HepG2 (cell line): ENCODE measurements around the gene DDX46. TPM values are rescaled to one million over a fixed set of nuclear protein-coding genes. Genes with fewer than 3 reads are reported as not detected.

ENCODE experiments used
- BORCS8-MEF2B ChIP-seq: sonication (generic); formaldehyde crosslinking; IDR thresholded peaks from 2 replicates; pipeline ENCODE4 v1.8.0; 2022; ENCODE audit warnings: mild to moderate bottlenecking, missing genetic modification reagents
- CEBPB ChIP-seq: IDR thresholded peaks from 2 replicates; pipeline ENCODE4 v1.6.1; 2011; ENCODE audit warnings: low read depth, low read length, improper control_type of control experiment, borderline replicate concordance
- CREB1 ChIP-seq, 2 experiments: fragments of 450-650 bp in 1 of 2; IDR thresholded peaks; 2 replicates each; pipeline ENCODE4 v1.6.1; 2016 to 2017; ENCODE audit warnings: control low read depth in 1 of 2, mild to moderate bottlenecking in 1 of 2, missing compliant biosample characterization in 1 of 2, missing genetic modification characterization in 1 of 2
- KDM1A ChIP-seq: IDR thresholded peaks from 2 replicates; pipeline ENCODE4 v1.6.1; 2016; ENCODE audit warnings: missing compliant biosample characterization
- NFYB ChIP-seq: sonication (generic); formaldehyde crosslinking; IDR thresholded peaks from 2 replicates; pipeline ENCODE4 v1.4.0; 2020; ENCODE audit warnings: missing genetic modification reagents
- NR2F1 ChIP-seq, 2 experiments: fragments of 450-650 bp in 1 of 2; formaldehyde crosslinking in 1 of 2; IDR thresholded peaks; 2 replicates each; pipeline versions ENCODE4 v1.5.0 to v1.6.1; 2016 to 2020; ENCODE audit warnings: mild to moderate bottlenecking in 1 of 2, missing compliant biosample characterization in 1 of 2, missing genetic modification reagents in 1 of 2, moderate library complexity in 1 of 2
- PHF8 ChIP-seq: sonication (generic); formaldehyde crosslinking; IDR thresholded peaks from 2 replicates; pipeline ENCODE4 v1.5.0; 2020; ENCODE audit warnings: missing genetic modification reagents
- SP2 ChIP-seq: sonication (generic); formaldehyde crosslinking; IDR thresholded peaks from 2 replicates; pipeline ENCODE4 v1.5.1; 2020; ENCODE audit warnings: mild to moderate bottlenecking, missing genetic modification reagents
- ZBTB7A ChIP-seq: sonication (generic); formaldehyde crosslinking; IDR thresholded peaks from 2 replicates; pipeline ENCODE4 v1.8.0; 2022; ENCODE audit warnings: mild to moderate bottlenecking, missing genetic modification reagents
- ZBTB8A ChIP-seq: sonication (generic); formaldehyde crosslinking; IDR thresholded peaks from 2 replicates; pipeline ENCODE4 v1.4.0; 2020; ENCODE audit warnings: mild to moderate bottlenecking, low read depth, missing genetic modification reagents, borderline replicate concordance
- ZNF205 ChIP-seq: IDR thresholded peaks from 2 replicates; pipeline ENCODE4 v1.6.1; 2018; ENCODE audit warnings: missing biosample characterization, missing genetic modification reagents
- ZNF709 ChIP-seq: sonication (generic); formaldehyde crosslinking; IDR thresholded peaks from 2 replicates; pipeline ENCODE4 v1.5.0; 2020; ENCODE audit warnings: mild to moderate bottlenecking, missing genetic modification reagents
- ZSCAN22 ChIP-seq: sonication (generic); formaldehyde crosslinking; IDR thresholded peaks from 2 replicates; pipeline ENCODE4 v1.4.0; 2020; ENCODE audit warnings: mild to moderate bottlenecking, missing genetic modification reagents
- polyA plus RNA-seq, 8 experiments: library from polyadenylated mRNA; depleted of rRNA in 3 of 8; stranded (reverse) in 7 of 8; unstranded in 1 of 8; fragments of >200 nt; fragmentation: Illumina TruSeq in 4 of 8; extraction: Trizol in 4 of 8; gene quantifications; 2 replicates each; pipeline versions ENCODE4 v1.2.1 to v1.2.3, GENCODE V29; 2011 to 2016; ENCODE audit warnings: low read depth in 4 of 8, missing spikeins in 1 of 8, mixed read lengths in 1 of 8; ENCODE audit not compliant: insufficient read depth in 1 of 8
- total RNA-seq, 5 experiments: library from RNA; depleted of rRNA; stranded (reverse); fragments of >200 nt; fragmentation: Illumina TruSeq; extraction: Trizol; gene quantifications; 2 replicates each; pipeline ENCODE4 v1.2.3, GENCODE V29; 2016; ENCODE audit warnings: low read depth in 1 of 5
- TF ChIP-seq, protein P1 (sequence below), 2 experiments: fragments of 450-650 bp in 1 of 2; sonication (generic) in 1 of 2; formaldehyde crosslinking in 1 of 2; IDR thresholded peaks; 2 replicates each; pipeline versions ENCODE4 v1.6.1 to v1.8.0; 2016 to 2022; ENCODE audit warnings: antibody characterized with exemption in 1 of 2, mild to moderate bottlenecking in 1 of 2, missing genetic modification reagents in 1 of 2
- TF ChIP-seq, protein P2 (sequence below): sonication (generic); formaldehyde crosslinking; IDR thresholded peaks from 2 replicates; pipeline ENCODE4 v1.4.0; 2020; ENCODE audit warnings: missing genetic modification reagents, borderline replicate concordance

The DDX46 gene
- total and polyA plus RNA-seq, 2 of the 13 experiments (the other 11 are each of a cell fraction or from before 2014, with no cell fraction given): 27.3 to 59.3 TPM

DNA sequence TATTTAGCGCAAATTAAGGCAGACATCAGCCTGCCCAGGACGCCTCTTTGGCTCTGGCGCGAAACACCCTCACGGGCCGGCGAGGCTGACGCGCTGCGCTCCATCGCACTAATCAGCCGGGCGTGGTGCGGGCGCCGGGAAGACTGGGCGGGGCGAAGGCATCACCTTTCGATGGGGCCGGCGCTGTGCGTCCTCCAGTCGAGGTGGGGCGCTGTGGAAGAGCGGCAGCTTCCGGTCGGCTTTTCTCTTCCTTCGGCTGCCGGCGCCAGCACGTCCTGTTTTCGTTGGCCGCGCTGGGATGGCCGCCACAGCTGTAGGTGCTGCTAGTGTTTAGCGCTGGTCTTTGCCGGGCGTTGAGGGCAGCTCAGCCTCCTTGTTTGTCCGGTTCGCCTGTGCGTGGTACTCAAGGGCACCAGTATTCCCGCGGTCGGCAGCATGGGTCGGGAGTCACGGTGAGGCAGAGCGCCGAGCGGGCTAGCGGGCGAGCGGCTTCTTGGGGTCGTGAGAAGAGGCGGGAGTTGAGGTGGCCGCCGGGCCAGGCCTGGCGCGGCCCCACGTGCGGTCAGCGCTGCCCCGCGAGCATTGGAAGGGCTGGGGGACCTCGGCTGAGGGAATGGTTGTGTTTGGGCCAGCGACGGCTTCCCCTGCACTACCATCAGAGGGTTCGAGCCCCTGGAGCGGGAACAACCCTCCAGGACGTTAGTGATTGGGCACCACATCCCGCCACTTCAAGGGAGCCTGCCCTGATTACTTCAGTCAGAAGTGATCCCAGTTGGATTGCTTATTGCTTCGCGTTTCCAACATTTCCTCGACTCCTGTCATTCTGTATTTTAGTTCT lies at the start of gene DDX46 (continued):
- TF ChIP-seq NFYB (no peak; the same call in 1 of the 2 replicates), ZBTB7A (peak; percentile 48; the same call in 1 of the 2 replicates), CEBPB (no peak), ZNF205 (peak; percentile 86; the same call in 1 of the 2 replicates), ZBTB8A (0 out of 2 replicates have a peak, but pooled peaks have one; percentile 28), BORCS8-MEF2B (CRISPR knock-in tag) (peak; percentile 97), NR2F1 (CRISPR knock-in tag; IDR thresholded peaks at IDR 0.05) (no peak), ZSCAN22 (0 out of 2 replicates have a peak, but pooled peaks have one; percentile 43), PHF8 (peak; percentile 98), KDM1A (CRISPR knock-in tag) (peak; percentile 84; the same call in 1 of the 2 replicates), ZNF709 (peak; percentile 93), CREB1 (IDR thresholded peaks at IDR 0.05) (peak; percentile 53; the same call in 1 of the 2 replicates), CREB1 (CRISPR knock-in tag; IDR thresholded peaks at IDR 0.05) (peak; percentile 49), SP2 (CRISPR knock-in tag) (peak; percentile 71)
- TF ChIP-seq, protein P1, sequence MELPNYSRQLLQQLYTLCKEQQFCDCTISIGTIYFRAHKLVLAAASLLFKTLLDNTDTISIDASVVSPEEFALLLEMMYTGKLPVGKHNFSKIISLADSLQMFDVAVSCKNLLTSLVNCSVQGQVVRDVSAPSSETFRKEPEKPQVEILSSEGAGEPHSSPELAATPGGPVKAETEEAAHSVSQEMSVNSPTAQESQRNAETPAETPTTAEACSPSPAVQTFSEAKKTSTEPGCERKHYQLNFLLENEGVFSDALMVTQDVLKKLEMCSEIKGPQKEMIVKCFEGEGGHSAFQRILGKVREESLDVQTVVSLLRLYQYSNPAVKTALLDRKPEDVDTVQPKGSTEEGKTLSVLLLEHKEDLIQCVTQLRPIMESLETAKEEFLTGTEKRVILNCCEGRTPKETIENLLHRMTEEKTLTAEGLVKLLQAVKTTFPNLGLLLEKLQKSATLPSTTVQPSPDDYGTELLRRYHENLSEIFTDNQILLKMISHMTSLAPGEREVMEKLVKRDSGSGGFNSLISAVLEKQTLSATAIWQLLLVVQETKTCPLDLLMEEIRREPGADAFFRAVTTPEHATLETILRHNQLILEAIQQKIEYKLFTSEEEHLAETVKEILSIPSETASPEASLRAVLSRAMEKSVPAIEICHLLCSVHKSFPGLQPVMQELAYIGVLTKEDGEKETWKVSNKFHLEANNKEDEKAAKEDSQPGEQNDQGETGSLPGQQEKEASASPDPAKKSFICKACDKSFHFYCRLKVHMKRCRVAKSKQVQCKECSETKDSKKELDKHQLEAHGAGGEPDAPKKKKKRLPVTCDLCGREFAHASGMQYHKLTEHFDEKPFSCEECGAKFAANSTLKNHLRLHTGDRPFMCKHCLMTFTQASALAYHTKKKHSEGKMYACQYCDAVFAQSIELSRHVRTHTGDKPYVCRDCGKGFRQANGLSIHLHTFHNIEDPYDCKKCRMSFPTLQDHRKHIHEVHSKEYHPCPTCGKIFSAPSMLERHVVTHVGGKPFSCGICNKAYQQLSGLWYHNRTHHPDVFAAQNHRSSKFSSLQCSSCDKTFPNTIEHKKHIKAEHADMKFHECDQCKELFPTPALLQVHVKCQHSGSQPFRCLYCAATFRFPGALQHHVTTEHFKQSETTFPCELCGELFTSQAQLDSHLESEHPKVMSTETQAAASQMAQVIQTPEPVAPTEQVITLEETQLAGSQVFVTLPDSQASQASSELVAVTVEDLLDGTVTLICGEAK (IDR thresholded peaks at IDR 0.05): peak; percentile 47
- TF ChIP-seq, protein P1 (CRISPR knock-in tag; IDR thresholded peaks at IDR 0.05): peak; percentile 87
- TF ChIP-seq, protein P2, sequence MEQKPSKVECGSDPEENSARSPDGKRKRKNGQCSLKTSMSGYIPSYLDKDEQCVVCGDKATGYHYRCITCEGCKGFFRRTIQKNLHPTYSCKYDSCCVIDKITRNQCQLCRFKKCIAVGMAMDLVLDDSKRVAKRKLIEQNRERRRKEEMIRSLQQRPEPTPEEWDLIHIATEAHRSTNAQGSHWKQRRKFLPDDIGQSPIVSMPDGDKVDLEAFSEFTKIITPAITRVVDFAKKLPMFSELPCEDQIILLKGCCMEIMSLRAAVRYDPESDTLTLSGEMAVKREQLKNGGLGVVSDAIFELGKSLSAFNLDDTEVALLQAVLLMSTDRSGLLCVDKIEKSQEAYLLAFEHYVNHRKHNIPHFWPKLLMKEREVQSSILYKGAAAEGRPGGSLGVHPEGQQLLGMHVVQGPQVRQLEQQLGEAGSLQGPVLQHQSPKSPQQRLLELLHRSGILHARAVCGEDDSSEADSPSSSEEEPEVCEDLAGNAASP (CRISPR knock-in tag): peak; percentile 50; the same call in 1 of the 2 replicates
